Stimulated activated CD8-positive, alpha-beta memory T cell treated with anti-CD3 and anti-CD28 coated beads, Interleukin-7, amount 100 ng/mL, for 24 hours (primary cell): ENCODE results near the gene DKKL1.

Experiments
- DNase-seq: peaks from one replicate; pipeline ENCODE4 v3.0.0-alpha.2; 2020; ENCODE audit warnings: low read depth

Gene DKKL1

DNA sequence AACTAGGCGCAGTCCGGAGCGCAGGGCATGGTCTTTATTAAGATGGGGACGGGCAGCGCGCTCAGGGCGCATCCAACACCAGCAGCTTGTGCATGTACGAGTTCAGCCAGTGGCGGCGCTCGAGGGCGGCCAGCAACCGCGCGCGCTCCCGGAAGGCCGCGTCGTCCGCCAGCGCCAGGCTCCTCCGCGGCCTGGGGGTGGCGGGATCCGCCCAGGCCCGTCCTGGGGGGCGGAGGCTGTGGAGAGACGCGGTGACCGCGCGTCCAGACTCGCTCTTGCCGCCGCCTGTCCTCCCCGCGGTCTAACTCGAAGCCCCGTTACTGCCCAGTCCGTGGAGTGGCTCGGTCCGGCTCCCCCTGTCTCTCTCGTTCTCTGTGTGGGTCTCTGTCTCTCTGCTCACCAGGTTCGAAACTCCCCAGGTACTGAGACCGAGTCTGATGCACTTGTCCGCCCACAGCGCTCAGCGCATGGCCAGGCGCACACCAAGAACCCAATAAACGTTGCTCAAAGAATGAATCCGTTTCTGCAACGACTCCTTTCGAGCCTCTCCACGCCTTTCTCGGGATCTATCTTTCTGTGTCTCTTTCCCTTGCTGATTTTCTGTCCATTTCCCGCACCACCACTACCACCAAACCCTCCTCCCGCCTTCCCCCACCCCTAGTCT, 58.9 kb downstream of the DKKL1 start:
- DNase-seq = no peak

GRCh38 chr19:49423071-49423984, 59.7 kb downstream of the DKKL1 start, which contains the start of gene PTH2:
Gene PTH2, minus strand, starts transcription at chr19:49423441. Its CDS starts 102 bp downstream, at chr19:49423339.
- no peak for DNase-seq

DNA sequence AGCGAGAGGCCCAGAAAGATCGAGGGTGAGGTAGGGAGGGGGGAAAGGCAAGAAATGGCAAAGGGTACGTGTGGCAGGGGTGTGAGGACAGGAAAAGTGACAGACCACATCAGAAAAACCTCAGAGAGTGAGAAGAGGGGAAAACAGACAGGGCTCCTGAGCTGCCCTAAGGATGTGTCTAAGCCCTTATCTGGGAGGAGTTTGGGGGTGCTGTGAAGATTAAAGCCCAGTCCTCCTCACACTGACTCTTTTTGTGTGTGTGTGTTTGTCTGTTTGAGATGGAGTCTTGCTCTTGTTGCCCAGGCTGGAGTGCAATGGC, 60.3 kb downstream of the DKKL1 start:
- DNase-seq = no peak
